HepG2 (cell line): ENCODE results near the gene PRKACA. TPM values are rescaled to one million over a fixed set of nuclear protein-coding genes. Genes with fewer than 3 reads are reported as not detected.

Source experiments
- ATAC-seq: fragments of 200-7000 bp; cut with Tn5 transposase; 3 replicates; pipeline ENCODE4 v1.9.1; 2020; ENCODE audit warnings: mild to moderate bottlenecking, moderate library complexity
- BruUV-seq: library from RNA; stranded (reverse); fragments of 400-500 nt; replicated peaks from 2 replicates; lab custom pipeline; 2021; lab: Mats Ljungman, UMichigan
- CTCF ChIA-PET: fragments of 300-600 bp; formaldehyde crosslinking; extraction: SDS; loops from one replicate; lab custom pipeline; 2021; ENCODE audit warnings: low total read pairs, inconsistent platforms, low intra/inter-chr PET ratio; lab: Yijun Ruan, JAX
- POLR2A ChIA-PET: fragments of 350-600 bp; sonication (Branson Sonifier 250); formaldehyde crosslinking; loops from one replicate; lab custom pipeline; 2020; ENCODE audit warnings: antibody characterized with exemption, inconsistent platforms; lab: Yijun Ruan, JAX
- DNase-seq: peaks from one replicate; pipeline ENCODE4 v3.0.0-alpha.2; 2015; ENCODE audit warnings: low spot score
- FAIRE-seq: peaks from 3 replicates; lab custom pipeline; 2011; peaks lifted over from hg19 to GRCh38; lab: Jason Lieb, UNC
- H2AFZ ChIP-seq: one replicate; pipeline ENCODE4 v1.6.1; 2011; ENCODE audit warnings: low read length, inconsistent platforms
- H3K27ac ChIP-seq: fragments of 300-600 bp; 3 replicates; pipeline ENCODE4 v1.8.0; 2011; ENCODE audit warnings: mixed run types, mild to moderate bottlenecking, mixed read lengths, low read length, inconsistent platforms; ENCODE audit not compliant: insufficient read depth; ENCODE audit errors: extremely low read length
- H3K27me3 ChIP-seq, 2 experiments: fragments of 200-600 bp in 1 of 2; 2 replicates in 1 of 2; 3 replicates in 1 of 2; pipeline versions ENCODE4 v1.6.0 to v1.8.0; 2011; ENCODE audit warnings: low read length in 2 of 2, mild to moderate bottlenecking in 2 of 2, moderate library complexity in 2 of 2, inconsistent platforms in 1 of 2; ENCODE audit not compliant: insufficient read depth in 2 of 2, control insufficient read depth in 1 of 2
- H3K36me3 ChIP-seq, 2 experiments: fragments of 200-600 bp in 1 of 2; replicated peaks in 1 of 2; 2 replicates in 1 of 2; 3 replicates in 1 of 2; pipeline versions ENCODE4 v1.5.1 to v1.8.0; 2011; ENCODE audit warnings: low read length in 2 of 2, inconsistent platforms in 1 of 2; ENCODE audit not compliant: insufficient read depth in 2 of 2, control insufficient read depth in 1 of 2
- H3K4me1 ChIP-seq: 2 replicates; pipeline ENCODE4 v1.5.1; 2012; ENCODE audit warnings: low read length, inconsistent platforms; ENCODE audit not compliant: insufficient read depth
- H3K4me2 ChIP-seq: 2 replicates; pipeline ENCODE4 v1.6.0; 2011; ENCODE audit warnings: low read depth, low read length, inconsistent platforms
- H3K4me3 ChIP-seq, 3 experiments: fragments of 200-600 bp in 1 of 3; sonication (generic), shearing (Covaris generic) in 1 of 3; replicated peaks in 1 of 3; 2 replicates each; pipeline ENCODE4 v1.5.1; 2011 to 2016; ENCODE audit warnings: low read length in 3 of 3, inconsistent platforms in 2 of 3, low read depth in 2 of 3, mild to moderate bottlenecking in 2 of 3, control low read depth in 1 of 3, mixed read lengths in 1 of 3; ENCODE audit not compliant: insufficient read depth in 1 of 3
- H3K79me2 ChIP-seq: one replicate; pipeline ENCODE4 v1.6.1; 2011; ENCODE audit warnings: low read length, inconsistent platforms; ENCODE audit not compliant: insufficient read depth
- H3K9ac ChIP-seq: 2 replicates; pipeline ENCODE4 v1.6.0; 2011; ENCODE audit warnings: mild to moderate bottlenecking, low read depth, low read length, inconsistent platforms; ENCODE audit not compliant: insufficient read depth
- H3K9me3 ChIP-seq: 2 replicates; pipeline ENCODE4 v1.5.1; 2012; ENCODE audit warnings: mild to moderate bottlenecking, low read length
- H4K20me1 ChIP-seq: 2 replicates; pipeline ENCODE4 v1.6.0; 2011; ENCODE audit warnings: inconsistent platforms, mild to moderate bottlenecking, low read length, moderate library complexity; ENCODE audit not compliant: insufficient read depth
- BRF2 ChIP-seq: sonication (generic); formaldehyde crosslinking; IDR thresholded peaks from 2 replicates; pipeline ENCODE4 v1.8.1; 2022; ENCODE audit warnings: mild to moderate bottlenecking, missing genetic modification reagents
- EEA1 ChIP-seq: sonication (generic); formaldehyde crosslinking; IDR thresholded peaks from 2 replicates; pipeline ENCODE4 v1.5.1; 2020; ENCODE audit warnings: mild to moderate bottlenecking, missing genetic modification reagents, borderline replicate concordance
- HHEX ChIP-seq: IDR thresholded peaks from 2 replicates; pipeline ENCODE4 v1.6.1; 2016; ENCODE audit warnings: control low read depth
- HIVEP1 ChIP-seq: sonication (generic); formaldehyde crosslinking; IDR thresholded peaks from 2 replicates; pipeline ENCODE4 v1.4.0; 2020; ENCODE audit warnings: mild to moderate bottlenecking, missing genetic modification reagents
- HMG20B ChIP-seq: conservative IDR thresholded peaks from 2 replicates; pipeline ENCODE4 v1.6.1; 2016; ENCODE audit warnings: missing genetic modification reagents, missing compliant biosample characterization
- HNF1B ChIP-seq: sonication (generic); formaldehyde crosslinking; IDR thresholded peaks from 2 replicates; pipeline ENCODE4 v1.5.1; 2020; ENCODE audit warnings: mild to moderate bottlenecking, moderate library complexity, missing genetic modification reagents
- MYNN ChIP-seq: sonication (generic); formaldehyde crosslinking; IDR thresholded peaks from 2 replicates; pipeline ENCODE4 v1.4.0; 2020; ENCODE audit warnings: mild to moderate bottlenecking, low read depth, missing genetic modification reagents
- NCOR1 ChIP-seq: fragments of 200-600 bp; sonication (generic); IDR thresholded peaks from 2 replicates; pipeline ENCODE4 v1.7.0; 2017; ENCODE audit warnings: antibody characterized with exemption, low read length, borderline replicate concordance
- RFX1 ChIP-seq: fragments of 450-650 bp; IDR thresholded peaks from 2 replicates; pipeline ENCODE4 v1.6.1; 2017
- RNF2 ChIP-seq: fragments of 450-650 bp; conservative IDR thresholded peaks from 2 replicates; pipeline ENCODE4 v1.6.1; 2016; ENCODE audit warnings: low read depth
- SNAI1 ChIP-seq: sonication (generic); formaldehyde crosslinking; IDR thresholded peaks from 2 replicates; pipeline ENCODE4 v1.5.0; 2020; ENCODE audit warnings: mild to moderate bottlenecking, missing genetic modification reagents, borderline replicate concordance
- ZNF17 ChIP-seq: sonication (generic); formaldehyde crosslinking; IDR thresholded peaks from 2 replicates; pipeline ENCODE4 v1.5.0; 2020; ENCODE audit warnings: mild to moderate bottlenecking, missing genetic modification reagents
- ZNF280B ChIP-seq: sonication (generic); formaldehyde crosslinking; IDR thresholded peaks from 2 replicates; pipeline ENCODE4 v1.5.0; 2020; ENCODE audit warnings: missing genetic modification reagents, mild to moderate bottlenecking, borderline replicate concordance
- ZNF343 ChIP-seq: sonication (generic); formaldehyde crosslinking; IDR thresholded peaks from 2 replicates; pipeline ENCODE4 v1.4.0; 2020; ENCODE audit warnings: mild to moderate bottlenecking, missing genetic modification reagents
- ZNF432 ChIP-seq: sonication (generic); formaldehyde crosslinking; IDR thresholded peaks from 2 replicates; pipeline ENCODE4 v1.5.0; 2020; ENCODE audit warnings: missing genetic modification reagents, mild to moderate bottlenecking, borderline replicate concordance
- ZNF672 ChIP-seq: sonication (generic); formaldehyde crosslinking; IDR thresholded peaks from 2 replicates; pipeline ENCODE4 v1.8.1; 2022; ENCODE audit warnings: missing genetic modification reagents
- ZNF678 ChIP-seq: sonication (generic); formaldehyde crosslinking; IDR thresholded peaks from 2 replicates; pipeline ENCODE4 v1.4.0; 2020; ENCODE audit warnings: mild to moderate bottlenecking, missing genetic modification reagents
- ZNF770 ChIP-seq: sonication (generic); formaldehyde crosslinking; IDR thresholded peaks from 2 replicates; pipeline ENCODE4 v1.5.0; 2020; ENCODE audit warnings: mild to moderate bottlenecking, missing genetic modification reagents
- WGBS: methylation state at CpG from one replicate; pipeline ENCODE4 v1.1.6; 2017; ENCODE audit warnings: low lambda C conversion rate; 5-methylcytosine and 5-hydroxymethylcytosine counted together
- in situ Hi-C: cut with HindIII; loops from 2 replicates; pipeline ENCODE4 v1.10.0; 2017; ENCODE audit warnings: low pct_unique_long_range_greater_than_20kb; ENCODE audit not compliant: extremely low pct_ligation_motif_present
- intact Hi-C: fragments of 100-400 bp; cut with micrococcal nuclease; formaldehyde crosslinking; loops from one replicate; pipeline ENCODE4 v1.10.0; 2022; ENCODE audit not compliant: unreplicated experiment
- polyA plus RNA-seq, 8 experiments: library from polyadenylated mRNA; depleted of rRNA in 3 of 8; stranded (reverse) in 7 of 8; unstranded in 1 of 8; fragments of >200 nt; fragmentation: Illumina TruSeq in 4 of 8; extraction: Trizol in 4 of 8; gene quantifications; 2 replicates each; pipeline versions ENCODE4 v1.2.1 to v1.2.3, GENCODE V29; 2011 to 2016; ENCODE audit warnings: low read depth in 4 of 8, missing spikeins in 1 of 8, mixed read lengths in 1 of 8; ENCODE audit not compliant: insufficient read depth in 1 of 8
- total RNA-seq, 5 experiments: library from RNA; depleted of rRNA; stranded (reverse); fragments of >200 nt; fragmentation: Illumina TruSeq; extraction: Trizol; gene quantifications; 2 replicates each; pipeline ENCODE4 v1.2.3, GENCODE V29; 2016; ENCODE audit warnings: low read depth in 1 of 5

Gene PRKACA
- total and polyA plus RNA-seq, 2 of the 13 experiments (the other 11 are each of a cell fraction or from before 2014, with no cell fraction given): 11.0 to 18.2 TPM

GRCh38 chr19:14166999-14167575 is 49.5 kb upstream of the PRKACA start:
- Histone ChIP-seq H4K20me1 (no peaks in the 10 kb centered on the region), H3K4me1 (no peaks in the 10 kb centered on the region), H3K79me2 (no peaks in the 10 kb centered on the region), H3K4me3 (no peak overlapping the region; a peak in 1 of 6 replicates), H3K36me3 (no peaks in the 10 kb centered on the region), H3K4me2 (no peak overlapping the region), H3K9ac (no peak overlapping the region), H3K9me3 (no peaks in the 10 kb centered on the region), H3K27ac (no peak overlapping the region), H3K27me3 (no peaks in the 10 kb centered on the region), H2AFZ (no peak overlapping the region)
- ChIA-PET POLR2A (no interaction called here), CTCF (no interaction called here)
- ATAC-seq (no peak; the same call in 2 of the 3 replicates), FAIRE-seq (no peak), DNase-seq (no peak)
- TF ChIP-seq ZNF672 (no peak), MYNN (CRISPR knock-in tag) (no peak), HMG20B (CRISPR knock-in tag) (no peak), HNF1B (CRISPR knock-in tag) (no peak), BRF2 (no peak), ZNF280B (no peak), NCOR1 (no peak), HIVEP1 (no peak), ZNF343 (no peak), EEA1 (CRISPR knock-in tag) (no peak), ZNF770 (CRISPR knock-in tag) (no peak), HHEX (CRISPR knock-in tag) (no peak), RNF2 (no peak), SNAI1 (CRISPR knock-in tag) (no peak), RFX1 (no peak), ZNF17 (CRISPR knock-in tag) (no peak), ZNF432 (CRISPR knock-in tag) (no peak), ZNF678 (CRISPR knock-in tag) (no peak)
- in situ Hi-C loops (no loop called here), intact Hi-C loops (no loop called here)
- no TSS peak for BruUV-seq
- 44% methylated on average over 11 of the region's 12 CpGs for WGBS
